ENCODE measurements around the gene SELENOH.
A peak's percentile ranks its signal among the peaks of the same experiment; 100 is the strongest.

Gene SELENOH

DNA sequence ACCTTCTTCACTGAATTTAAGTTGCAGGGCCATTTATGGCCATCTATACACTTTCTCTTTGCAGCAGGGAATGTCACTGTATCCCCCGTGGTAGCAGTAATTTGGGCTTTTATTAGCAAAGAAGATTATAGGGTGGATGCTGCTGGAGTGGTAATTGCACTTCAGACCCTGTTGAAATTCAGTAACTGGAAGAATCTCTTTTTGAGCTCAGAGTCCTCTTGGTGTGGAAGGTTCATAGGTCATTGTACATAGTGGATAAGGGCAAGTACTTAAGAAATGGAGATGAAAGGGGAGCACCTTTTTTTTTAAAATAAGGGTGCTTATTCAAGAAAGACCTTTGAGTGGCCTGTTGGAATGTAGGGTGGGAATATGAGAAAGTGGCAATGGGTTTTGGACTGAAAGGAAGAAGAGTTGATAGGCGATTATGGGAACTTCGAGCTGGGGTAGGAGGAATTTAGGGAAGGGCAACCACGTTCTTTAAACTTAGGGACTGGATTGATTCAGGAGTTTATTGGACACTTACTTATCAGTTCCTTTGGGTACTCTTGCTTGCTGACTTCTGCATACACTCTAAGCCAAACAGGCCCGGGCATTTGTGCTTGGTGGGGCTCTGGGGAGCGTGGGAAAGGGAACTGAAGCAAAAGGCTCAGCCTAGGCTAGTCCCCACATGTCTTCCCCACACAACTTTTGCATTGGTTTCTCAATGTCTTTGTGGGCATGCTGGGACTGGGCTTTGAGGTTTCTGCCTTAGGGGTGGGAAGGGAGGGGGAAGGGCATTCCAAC is 46.8 kb downstream of the SELENOH start:
- H3K4me3 ChIP-seq (ENCODE audit: control insufficient read depth, low read depth, low read length) = no peak overlapping the region
- DNase-seq (ENCODE audit: low read depth) = no peak
- TF ChIP-seq, protein P1, sequence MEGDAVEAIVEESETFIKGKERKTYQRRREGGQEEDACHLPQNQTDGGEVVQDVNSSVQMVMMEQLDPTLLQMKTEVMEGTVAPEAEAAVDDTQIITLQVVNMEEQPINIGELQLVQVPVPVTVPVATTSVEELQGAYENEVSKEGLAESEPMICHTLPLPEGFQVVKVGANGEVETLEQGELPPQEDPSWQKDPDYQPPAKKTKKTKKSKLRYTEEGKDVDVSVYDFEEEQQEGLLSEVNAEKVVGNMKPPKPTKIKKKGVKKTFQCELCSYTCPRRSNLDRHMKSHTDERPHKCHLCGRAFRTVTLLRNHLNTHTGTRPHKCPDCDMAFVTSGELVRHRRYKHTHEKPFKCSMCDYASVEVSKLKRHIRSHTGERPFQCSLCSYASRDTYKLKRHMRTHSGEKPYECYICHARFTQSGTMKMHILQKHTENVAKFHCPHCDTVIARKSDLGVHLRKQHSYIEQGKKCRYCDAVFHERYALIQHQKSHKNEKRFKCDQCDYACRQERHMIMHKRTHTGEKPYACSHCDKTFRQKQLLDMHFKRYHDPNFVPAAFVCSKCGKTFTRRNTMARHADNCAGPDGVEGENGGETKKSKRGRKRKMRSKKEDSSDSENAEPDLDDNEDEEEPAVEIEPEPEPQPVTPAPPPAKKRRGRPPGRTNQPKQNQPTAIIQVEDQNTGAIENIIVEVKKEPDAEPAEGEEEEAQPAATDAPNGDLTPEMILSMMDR (conservative IDR thresholded peaks at IDR 0.05; ENCODE audit: control insufficient read depth, insufficient read depth, low read depth, low read length) = no peak

DNA sequence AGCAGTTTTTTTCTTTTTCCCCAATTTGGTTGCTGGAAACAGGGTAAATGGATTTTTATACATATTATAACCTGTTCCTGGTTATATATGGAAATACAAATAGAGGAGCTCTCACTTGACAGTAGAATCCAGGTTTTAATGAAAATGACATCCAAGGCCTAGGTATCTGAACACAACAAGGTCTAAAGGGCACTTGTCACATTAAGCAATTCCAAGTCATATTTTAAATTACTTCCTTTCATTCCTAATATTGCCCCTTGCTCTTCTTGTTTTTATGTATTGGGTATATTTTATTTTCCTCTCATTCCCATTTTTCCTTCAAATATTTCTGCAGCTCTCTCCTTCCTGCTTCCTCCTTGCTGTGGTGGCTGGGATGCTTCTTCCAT is 47.4 kb downstream of the SELENOH start:
- TF ChIP-seq, protein P1 (conservative IDR thresholded peaks at IDR 0.05; ENCODE audit: control insufficient read depth, insufficient read depth, low read depth, low read length) = no peak

DNA sequence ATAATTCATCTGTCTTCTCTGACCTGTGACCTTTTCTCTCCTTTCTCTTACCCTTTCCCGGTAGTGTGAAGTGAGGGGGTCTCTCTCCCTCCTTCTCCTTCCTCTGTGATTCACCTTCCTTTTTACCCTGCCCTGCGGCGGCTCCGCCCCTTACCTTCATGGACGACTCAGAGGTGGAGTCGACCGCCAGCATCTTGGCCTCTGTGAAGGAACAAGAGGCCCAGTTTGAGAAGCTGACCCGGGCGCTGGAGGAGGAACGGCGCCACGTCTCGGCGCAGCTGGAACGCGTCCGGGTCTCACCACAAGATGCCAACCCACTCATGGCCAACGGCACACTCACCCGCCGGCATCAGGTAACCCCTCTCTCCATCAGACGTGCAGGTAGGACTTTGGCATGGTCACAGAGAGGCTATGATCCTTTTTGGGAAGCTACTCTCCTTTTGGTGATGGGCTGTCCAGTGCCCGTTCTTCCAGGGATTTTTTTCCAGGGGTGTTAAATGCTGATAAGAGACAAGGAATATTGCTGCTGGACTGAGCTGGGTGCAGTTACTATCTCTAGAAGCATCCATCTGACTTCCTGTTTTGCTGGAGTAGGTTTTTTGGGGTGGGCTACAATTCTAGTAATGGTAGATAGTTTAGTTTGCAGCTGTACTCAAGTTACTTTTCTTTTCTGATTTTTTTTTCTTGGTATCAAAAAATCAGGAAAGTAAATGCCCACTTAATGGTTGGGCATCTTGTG is 50.2 kb downstream of the SELENOH start:
- no peak for DNase-seq (ENCODE audit: low read depth)
- no peak overlapping the region for H3K4me3 ChIP-seq (ENCODE audit: control insufficient read depth, low read depth, low read length)
- TF ChIP-seq, protein P1 (conservative IDR thresholded peaks at IDR 0.05; ENCODE audit: control insufficient read depth, insufficient read depth, low read depth, low read length) = no peak

More for the DNA sequence above, 47.4 kb downstream of the SELENOH start:
- DNase-seq (ENCODE audit: low read depth) = no peak
- no peak overlapping the region for H3K4me3 ChIP-seq (ENCODE audit: control insufficient read depth, low read depth, low read length)

DNA sequence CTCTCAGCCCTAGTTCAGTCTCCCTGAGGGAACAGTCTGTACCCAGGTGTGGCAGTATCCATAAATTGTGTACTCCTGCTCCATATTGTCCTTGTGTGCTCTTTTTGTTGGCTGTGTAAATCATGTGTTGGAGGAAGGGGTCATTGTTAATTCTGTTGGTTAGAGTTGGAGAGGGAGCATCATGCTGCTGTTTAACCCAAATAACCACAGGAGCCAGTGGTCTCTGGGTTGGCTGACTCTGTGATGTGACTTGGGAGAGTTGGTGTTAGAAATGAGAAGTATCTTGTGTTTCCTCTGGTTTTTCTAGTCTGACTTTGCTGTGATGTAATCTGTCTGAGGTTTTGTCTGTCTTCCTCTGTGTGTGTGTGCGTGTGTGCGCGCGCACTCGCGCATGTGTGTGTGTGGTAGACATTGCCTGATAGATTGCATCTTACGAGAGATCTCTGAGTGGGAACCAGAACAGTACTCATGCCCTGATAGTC is 50.8 kb downstream of the SELENOH start:
- H3K4me3 ChIP-seq (ENCODE audit: control insufficient read depth, low read depth, low read length) = no peak overlapping the region
- TF ChIP-seq, protein P1 (conservative IDR thresholded peaks at IDR 0.05; ENCODE audit: control insufficient read depth, insufficient read depth, low read depth, low read length) = no peak
- DNase-seq (ENCODE audit: low read depth) = peak; percentile 50

DNA sequence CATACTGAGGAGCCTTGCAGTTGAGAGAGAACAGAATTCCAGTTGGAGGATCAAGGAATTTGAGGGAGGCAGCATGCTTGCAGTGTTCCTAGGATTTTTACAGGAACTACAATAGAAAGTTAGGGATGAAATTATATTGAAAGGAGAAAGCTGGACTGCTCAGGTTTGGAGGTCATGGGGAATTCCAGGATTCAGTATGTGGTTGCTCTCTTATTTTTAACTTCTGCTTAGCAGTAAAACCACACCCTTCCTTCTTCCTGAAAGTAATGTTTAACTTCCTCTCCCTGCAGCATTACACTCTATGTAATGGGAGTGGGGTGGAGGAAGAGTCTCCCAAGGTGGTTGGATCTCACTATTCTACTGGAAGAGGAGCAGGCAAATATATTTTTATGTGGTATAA is 51.6 kb downstream of the SELENOH start:
- TF ChIP-seq, protein P1 (conservative IDR thresholded peaks at IDR 0.05; ENCODE audit: control insufficient read depth, insufficient read depth, low read depth, low read length) = no peak
- no peak for DNase-seq (ENCODE audit: low read depth)
- no peak overlapping the region for H3K4me3 ChIP-seq (ENCODE audit: control insufficient read depth, low read depth, low read length)
